Measurements from ENCODE around the gene ZBTB34. TPM values are rescaled to one million over a fixed set of nuclear protein-coding genes. Genes with fewer than 3 reads are reported as not detected.

Gene ZBTB34
- total and polyA plus RNA-seq, 4 donors: 2.1 to 12.4 (median 6.4) TPM

- intact Hi-C loops (cut with DNase I): no loop called here
- no peak for ATAC-seq (ENCODE audit: low FRiP score)
- no peak for DNase-seq
- WGBS, 2 donors: 86 to 89% methylated on average over 3 of the region's 3 CpGs
- Histone ChIP-seq H3K9me3 (ENCODE audit: control insufficient read depth, low read length) (no peaks in the 10 kb centered on the region), H3K4me1 (ENCODE audit: control insufficient read depth in 1 of 2, insufficient read depth in 2 of 2, low read length in 2 of 2) (no peaks in the 10 kb centered on the region), H3K36me3 (ENCODE audit: control insufficient read depth in 1 of 2, insufficient read depth in 2 of 2, low read length in 1 of 2) (no peaks in the 10 kb centered on the region), H3K4me3 (ENCODE audit: low read length in 2 of 2) (no peak overlapping the region), H3K27ac (ENCODE audit: low read depth in 1 of 2, low read length in 2 of 2) (no peak overlapping the region), H3K27me3 (ENCODE audit: control insufficient read depth in 1 of 2, insufficient read depth in 2 of 2, low read length in 1 of 2) (no peaks in the 10 kb centered on the region)
Observed at GRCh38 chr9:126891676-126892075, 31.2 kb downstream of the ZBTB34 start.

- intact Hi-C loops (cut with DNase I): no loop called here
- ATAC-seq (ENCODE audit: low FRiP score) (no peak), DNase-seq (no peak)
- H3K27me3 ChIP-seq (ENCODE audit: control insufficient read depth in 1 of 2, insufficient read depth in 2 of 2, low read length in 1 of 2): no peaks in the 10 kb centered on the region
- WGBS, 2 donors: 33% methylated on average over 5 of the region's 5 CpGs
- H3K9me3 ChIP-seq (ENCODE audit: control insufficient read depth, low read length): no peaks in the 10 kb centered on the region
- H3K36me3 ChIP-seq (ENCODE audit: control insufficient read depth in 1 of 2, insufficient read depth in 2 of 2, low read length in 1 of 2): no peaks in the 10 kb centered on the region
- H3K4me3 ChIP-seq (ENCODE audit: low read length in 2 of 2): no peak overlapping the region
- H3K27ac ChIP-seq (ENCODE audit: low read depth in 1 of 2, low read length in 2 of 2): no peak overlapping the region
- no peaks in the 10 kb centered on the region for H3K4me1 ChIP-seq (ENCODE audit: control insufficient read depth in 1 of 2, insufficient read depth in 2 of 2, low read length in 2 of 2)
Observed at GRCh38 chr9:126893079-126893478, 32.6 kb downstream of the ZBTB34 start.

- no peaks in the 10 kb centered on the region for H3K9me3 ChIP-seq (ENCODE audit: control insufficient read depth, low read length)
- H3K27me3 ChIP-seq (ENCODE audit: control insufficient read depth in 1 of 2, insufficient read depth in 2 of 2, low read length in 1 of 2): no peaks in the 10 kb centered on the region
- ATAC-seq (ENCODE audit: low FRiP score) (no peak), DNase-seq (no peak)
- intact Hi-C loops (cut with DNase I): no loop called here
- WGBS, 2 donors: 86 to 89% methylated on average over 4 of the region's 4 CpGs
- no peak overlapping the region for H3K4me3 ChIP-seq (ENCODE audit: low read length in 2 of 2)
- no peaks in the 10 kb centered on the region for H3K4me1 ChIP-seq (ENCODE audit: control insufficient read depth in 1 of 2, insufficient read depth in 2 of 2, low read length in 2 of 2)
- no peak overlapping the region for H3K27ac ChIP-seq (ENCODE audit: low read depth in 1 of 2, low read length in 2 of 2)
- H3K36me3 ChIP-seq (ENCODE audit: control insufficient read depth in 1 of 2, insufficient read depth in 2 of 2, low read length in 1 of 2): no peaks in the 10 kb centered on the region
Observed at GRCh38 chr9:126894052-126894603, 33.7 kb downstream of the ZBTB34 start.

- no peak for DNase-seq
- H3K4me3 ChIP-seq (ENCODE audit: low read length in 2 of 2): no peak overlapping the region
- intact Hi-C loops (cut with DNase I): no loop called here
- no peak for ATAC-seq (ENCODE audit: low FRiP score)
- H3K4me1 ChIP-seq (ENCODE audit: control insufficient read depth in 1 of 2, insufficient read depth in 2 of 2, low read length in 2 of 2): no peaks in the 10 kb centered on the region
- no peaks in the 10 kb centered on the region for H3K36me3 ChIP-seq (ENCODE audit: control insufficient read depth in 1 of 2, insufficient read depth in 2 of 2, low read length in 1 of 2)
- H3K9me3 ChIP-seq (ENCODE audit: control insufficient read depth, low read length): no peaks in the 10 kb centered on the region
- no peaks in the 10 kb centered on the region for H3K27me3 ChIP-seq (ENCODE audit: control insufficient read depth in 1 of 2, insufficient read depth in 2 of 2, low read length in 1 of 2)
- H3K27ac ChIP-seq (ENCODE audit: low read depth in 1 of 2, low read length in 2 of 2): no peak overlapping the region
- WGBS, 2 donors: 80 to 87% methylated on average over 3 of the region's 3 CpGs
Observed at GRCh38 chr9:126902210-126902609, 41.8 kb downstream of the ZBTB34 start.

- Histone ChIP-seq H3K27me3 (ENCODE audit: control insufficient read depth in 1 of 2, insufficient read depth in 2 of 2, low read length in 1 of 2) (no peaks in the 10 kb centered on the region), H3K36me3 (ENCODE audit: control insufficient read depth in 1 of 2, insufficient read depth in 2 of 2, low read length in 1 of 2) (no peaks in the 10 kb centered on the region), H3K27ac (ENCODE audit: low read depth in 1 of 2, low read length in 2 of 2) (no peak overlapping the region), H3K9me3 (ENCODE audit: control insufficient read depth, low read length) (no peaks in the 10 kb centered on the region), H3K4me1 (ENCODE audit: control insufficient read depth in 1 of 2, insufficient read depth in 2 of 2, low read length in 2 of 2) (no peaks in the 10 kb centered on the region), H3K4me3 (ENCODE audit: low read length in 2 of 2) (no peak overlapping the region)
- DNase-seq: no peak
- WGBS, 2 donors: 92 to 93% methylated on average over 3 of the region's 3 CpGs
- intact Hi-C loops (cut with DNase I): no loop called here
- no peak for ATAC-seq (ENCODE audit: low FRiP score)
Observed at GRCh38 chr9:126904586-126904985, 44.1 kb downstream of the ZBTB34 start.

GRCh38 chr9:126906091-126906490 lies 45.7 kb downstream of the ZBTB34 start:
- H3K36me3 ChIP-seq (ENCODE audit: control insufficient read depth in 1 of 2, insufficient read depth in 2 of 2, low read length in 1 of 2): no peaks in the 10 kb centered on the region
- intact Hi-C loops (cut with DNase I): no loop called here
- ATAC-seq (ENCODE audit: low FRiP score): no peak
- WGBS, 2 donors: 84 to 88% methylated on average over 6 of the region's 6 CpGs
- no peak overlapping the region for H3K27ac ChIP-seq (ENCODE audit: low read depth in 1 of 2, low read length in 2 of 2)
- H3K9me3 ChIP-seq (ENCODE audit: control insufficient read depth, low read length): no peaks in the 10 kb centered on the region
- H3K27me3 ChIP-seq (ENCODE audit: control insufficient read depth in 1 of 2, insufficient read depth in 2 of 2, low read length in 1 of 2): no peaks in the 10 kb centered on the region
- no peaks in the 10 kb centered on the region for H3K4me1 ChIP-seq (ENCODE audit: control insufficient read depth in 1 of 2, insufficient read depth in 2 of 2, low read length in 2 of 2)
- no peak for DNase-seq
- H3K4me3 ChIP-seq (ENCODE audit: low read length in 2 of 2): no peak overlapping the region

- no peaks in the 10 kb centered on the region for H3K9me3 ChIP-seq (ENCODE audit: control insufficient read depth, low read length)
- no peak overlapping the region for H3K4me3 ChIP-seq (ENCODE audit: low read length in 2 of 2)
- DNase-seq (no peak), ATAC-seq (ENCODE audit: low FRiP score) (no peak)
- H3K36me3 ChIP-seq (ENCODE audit: control insufficient read depth in 1 of 2, insufficient read depth in 2 of 2, low read length in 1 of 2): no peaks in the 10 kb centered on the region
- no peak overlapping the region for H3K27ac ChIP-seq (ENCODE audit: low read depth in 1 of 2, low read length in 2 of 2)
- H3K27me3 ChIP-seq (ENCODE audit: control insufficient read depth in 1 of 2, insufficient read depth in 2 of 2, low read length in 1 of 2): no peaks in the 10 kb centered on the region
- no peaks in the 10 kb centered on the region for H3K4me1 ChIP-seq (ENCODE audit: control insufficient read depth in 1 of 2, insufficient read depth in 2 of 2, low read length in 2 of 2)
- intact Hi-C loops (cut with DNase I): no loop called here
- 75 to 78% methylated on average over 2 of the region's 2 CpGs for WGBS, 2 donors
Observed at GRCh38 chr9:126907058-126907457, 46.6 kb downstream of the ZBTB34 start.

GRCh38 chr9:126914458-126915280 lies 54.2 kb downstream of the ZBTB34 start, which contains the start of gene RALGPS1:
Gene RALGPS1, plus strand, starts transcription at chr9:126914782. Its CDS starts 47,508 bp downstream, at chr9:126962290.
- Histone ChIP-seq H3K4me1 (ENCODE audit: control insufficient read depth in 1 of 2, insufficient read depth in 2 of 2, low read length in 2 of 2) (no peaks in the 10 kb centered on the region), H3K27ac (ENCODE audit: low read depth in 1 of 2, low read length in 2 of 2) (peak within 1 kb of the TSS in 1 of 2 donors; percentile 58), H3K9me3 (ENCODE audit: control insufficient read depth, low read length) (no peaks in the 10 kb centered on the region), H3K4me3 (ENCODE audit: low read length in 2 of 2) (peak within 1 kb of the TSS; percentile 67 to 95), H3K36me3 (ENCODE audit: control insufficient read depth in 1 of 2, insufficient read depth in 2 of 2, low read length in 1 of 2) (no peaks in the 10 kb centered on the region), H3K27me3 (ENCODE audit: control insufficient read depth in 1 of 2, insufficient read depth in 2 of 2, low read length in 1 of 2) (no peaks in the 10 kb centered on the region)
- ATAC-seq (ENCODE audit: low FRiP score): peak; percentile 98
- 0 to 1% methylated on average over 47 to 105 of the region's 105 CpGs for WGBS, 2 donors
- peak; percentile 97 to 98 for DNase-seq
- intact Hi-C loops (cut with DNase I): no loop called here

GRCh38 chr9:126915281-126915816 lies 54.9 kb downstream of the ZBTB34 start:
- Histone ChIP-seq H3K9me3 (ENCODE audit: control insufficient read depth, low read length) (no peaks in the 10 kb centered on the region), H3K4me1 (ENCODE audit: control insufficient read depth in 1 of 2, insufficient read depth in 2 of 2, low read length in 2 of 2) (no peaks in the 10 kb centered on the region), H3K27me3 (ENCODE audit: control insufficient read depth in 1 of 2, insufficient read depth in 2 of 2, low read length in 1 of 2) (no peaks in the 10 kb centered on the region), H3K27ac (ENCODE audit: low read depth in 1 of 2, low read length in 2 of 2) (no peak overlapping the region), H3K4me3 (ENCODE audit: low read length in 2 of 2) (peak overlapping the region; percentile 67 to 95), H3K36me3 (ENCODE audit: control insufficient read depth in 1 of 2, insufficient read depth in 2 of 2, low read length in 1 of 2) (no peaks in the 10 kb centered on the region)
- DNase-seq (peak; percentile 51 to 79), ATAC-seq (ENCODE audit: low FRiP score) (peak; percentile 3)
- intact Hi-C loops (cut with DNase I): no loop called here
- 10 to 19% methylated on average over 22 to 43 of the region's 43 CpGs for WGBS, 2 donors

Measured in aorta (tissue), 5 donors.